HepG2 (cell line): Measurements from ENCODE around the gene WDR37. TPM values are rescaled to one million over a fixed set of nuclear protein-coding genes. Genes with fewer than 3 reads are reported as not detected.
A peak's percentile ranks its signal among the peaks of the same experiment; 100 is the strongest.

Source experiments
- ATAC-seq: fragments of 200-7000 bp; cut with Tn5 transposase; 3 replicates; pipeline ENCODE4 v1.9.1; 2020; ENCODE audit warnings: mild to moderate bottlenecking, moderate library complexity
- BruUV-seq: library from RNA; stranded (reverse); fragments of 400-500 nt; replicated peaks from 2 replicates; lab custom pipeline; 2021; lab: Mats Ljungman, UMichigan
- CTCF ChIA-PET: fragments of 300-600 bp; formaldehyde crosslinking; extraction: SDS; loops from one replicate; lab custom pipeline; 2021; ENCODE audit warnings: low total read pairs, inconsistent platforms, low intra/inter-chr PET ratio; lab: Yijun Ruan, JAX
- POLR2A ChIA-PET: fragments of 350-600 bp; sonication (Branson Sonifier 250); formaldehyde crosslinking; loops from one replicate; lab custom pipeline; 2020; ENCODE audit warnings: antibody characterized with exemption, inconsistent platforms; lab: Yijun Ruan, JAX
- DNase-seq: peaks from one replicate; pipeline ENCODE4 v3.0.0-alpha.2; 2015; ENCODE audit warnings: low spot score
- FAIRE-seq: peaks from 3 replicates; lab custom pipeline; 2011; peaks lifted over from hg19 to GRCh38; lab: Jason Lieb, UNC
- H2AFZ ChIP-seq: one replicate; pipeline ENCODE4 v1.6.1; 2011; ENCODE audit warnings: low read length, inconsistent platforms
- H3K27ac ChIP-seq: fragments of 300-600 bp; 3 replicates; pipeline ENCODE4 v1.8.0; 2011; ENCODE audit warnings: mixed run types, mild to moderate bottlenecking, mixed read lengths, low read length, inconsistent platforms; ENCODE audit not compliant: insufficient read depth; ENCODE audit errors: extremely low read length
- H3K27me3 ChIP-seq, 2 experiments: fragments of 200-600 bp in 1 of 2; 2 replicates in 1 of 2; 3 replicates in 1 of 2; pipeline versions ENCODE4 v1.6.0 to v1.8.0; 2011; ENCODE audit warnings: low read length in 2 of 2, mild to moderate bottlenecking in 2 of 2, moderate library complexity in 2 of 2, inconsistent platforms in 1 of 2; ENCODE audit not compliant: insufficient read depth in 2 of 2, control insufficient read depth in 1 of 2
- H3K36me3 ChIP-seq, 2 experiments: fragments of 200-600 bp in 1 of 2; replicated peaks in 1 of 2; 2 replicates in 1 of 2; 3 replicates in 1 of 2; pipeline versions ENCODE4 v1.5.1 to v1.8.0; 2011; ENCODE audit warnings: low read length in 2 of 2, inconsistent platforms in 1 of 2; ENCODE audit not compliant: insufficient read depth in 2 of 2, control insufficient read depth in 1 of 2
- H3K4me1 ChIP-seq: 2 replicates; pipeline ENCODE4 v1.5.1; 2012; ENCODE audit warnings: low read length, inconsistent platforms; ENCODE audit not compliant: insufficient read depth
- H3K4me2 ChIP-seq: 2 replicates; pipeline ENCODE4 v1.6.0; 2011; ENCODE audit warnings: low read depth, low read length, inconsistent platforms
- H3K4me3 ChIP-seq, 3 experiments: fragments of 200-600 bp in 1 of 3; sonication (generic), shearing (Covaris generic) in 1 of 3; replicated peaks in 1 of 3; 2 replicates each; pipeline ENCODE4 v1.5.1; 2011 to 2016; ENCODE audit warnings: low read length in 3 of 3, inconsistent platforms in 2 of 3, low read depth in 2 of 3, mild to moderate bottlenecking in 2 of 3, control low read depth in 1 of 3, mixed read lengths in 1 of 3; ENCODE audit not compliant: insufficient read depth in 1 of 3
- H3K79me2 ChIP-seq: one replicate; pipeline ENCODE4 v1.6.1; 2011; ENCODE audit warnings: low read length, inconsistent platforms; ENCODE audit not compliant: insufficient read depth
- H3K9ac ChIP-seq: 2 replicates; pipeline ENCODE4 v1.6.0; 2011; ENCODE audit warnings: mild to moderate bottlenecking, low read depth, low read length, inconsistent platforms; ENCODE audit not compliant: insufficient read depth
- H3K9me3 ChIP-seq: 2 replicates; pipeline ENCODE4 v1.5.1; 2012; ENCODE audit warnings: mild to moderate bottlenecking, low read length
- H4K20me1 ChIP-seq: 2 replicates; pipeline ENCODE4 v1.6.0; 2011; ENCODE audit warnings: inconsistent platforms, mild to moderate bottlenecking, low read length, moderate library complexity; ENCODE audit not compliant: insufficient read depth
- AGO2 ChIP-seq: fragments of 200-400 bp; formaldehyde crosslinking; optimal IDR thresholded peaks from 2 replicates; pipeline ENCODE3; 2017; ENCODE audit warnings: mild to moderate bottlenecking, low read depth, low read length, moderate library complexity
- BHLHE40 ChIP-seq: IDR thresholded peaks from 2 replicates; pipeline ENCODE4 v1.6.1; 2011; ENCODE audit warnings: low read length, improper control_type of control experiment
- HNF4G ChIP-seq, 2 experiments: sonication (generic) in 1 of 2; formaldehyde crosslinking in 1 of 2; IDR thresholded peaks; 2 replicates each; pipeline versions ENCODE4 v1.4.0 to v1.6.1; 2011 to 2020; ENCODE audit warnings: borderline replicate concordance in 2 of 2, low read depth in 2 of 2, mild to moderate bottlenecking in 2 of 2, low read length in 1 of 2, missing genetic modification reagents in 1 of 2, moderate library complexity in 1 of 2
- HNRNPK ChIP-seq: fragments of 200-400 bp; formaldehyde crosslinking; IDR thresholded peaks from 2 replicates; pipeline ENCODE4 v1.6.1; 2018; ENCODE audit warnings: low read length, low read depth, moderate library complexity, mild to moderate bottlenecking; ENCODE audit not compliant: poor library complexity, severe bottlenecking
- MXD4 ChIP-seq: IDR thresholded peaks from 2 replicates; pipeline ENCODE4 v1.6.1; 2016; ENCODE audit warnings: mild to moderate bottlenecking, missing biosample characterization, missing genetic modification reagents
- NR3C1 ChIP-seq: sonication (generic); formaldehyde crosslinking; IDR thresholded peaks from 2 replicates; pipeline ENCODE4 v1.4.0; 2020; ENCODE audit warnings: missing genetic modification reagents
- RARA ChIP-seq: IDR thresholded peaks from 2 replicates; pipeline ENCODE4 v1.6.1; 2016; ENCODE audit warnings: missing genetic modification reagents, missing compliant biosample characterization
- RBM22 ChIP-seq: fragments of 200-400 bp; formaldehyde crosslinking; optimal IDR thresholded peaks from 2 replicates; pipeline ENCODE3; 2017; ENCODE audit warnings: mild to moderate bottlenecking, low read length, moderate library complexity
- SAP130 ChIP-seq: IDR thresholded peaks from 2 replicates; pipeline ENCODE4 v1.6.1; 2016; ENCODE audit warnings: low read depth
- SMAD1 ChIP-seq: sonication (generic); formaldehyde crosslinking; IDR thresholded peaks from 2 replicates; pipeline ENCODE4 v1.4.0; 2020; ENCODE audit warnings: missing genetic modification reagents, low read depth, mild to moderate bottlenecking, borderline replicate concordance
- TEAD3 ChIP-seq: optimal IDR thresholded peaks from 2 replicates; pipeline ENCODE3; 2016; ENCODE audit warnings: borderline replicate concordance
- ZNF678 ChIP-seq: sonication (generic); formaldehyde crosslinking; IDR thresholded peaks from 2 replicates; pipeline ENCODE4 v1.4.0; 2020; ENCODE audit warnings: mild to moderate bottlenecking, missing genetic modification reagents
- WGBS: methylation state at CpG from one replicate; pipeline ENCODE4 v1.1.6; 2017; ENCODE audit warnings: low lambda C conversion rate; 5-methylcytosine and 5-hydroxymethylcytosine counted together
- in situ Hi-C: cut with HindIII; loops from 2 replicates; pipeline ENCODE4 v1.10.0; 2017; ENCODE audit warnings: low pct_unique_long_range_greater_than_20kb; ENCODE audit not compliant: extremely low pct_ligation_motif_present
- intact Hi-C: fragments of 100-400 bp; cut with micrococcal nuclease; formaldehyde crosslinking; loops from one replicate; pipeline ENCODE4 v1.10.0; 2022; ENCODE audit not compliant: unreplicated experiment
- polyA plus RNA-seq, 8 experiments: library from polyadenylated mRNA; depleted of rRNA in 3 of 8; stranded (reverse) in 7 of 8; unstranded in 1 of 8; fragments of >200 nt; fragmentation: Illumina TruSeq in 4 of 8; extraction: Trizol in 4 of 8; gene quantifications; 2 replicates each; pipeline versions ENCODE4 v1.2.1 to v1.2.3, GENCODE V29; 2011 to 2016; ENCODE audit warnings: low read depth in 4 of 8, missing spikeins in 1 of 8, mixed read lengths in 1 of 8; ENCODE audit not compliant: insufficient read depth in 1 of 8
- total RNA-seq, 5 experiments: library from RNA; depleted of rRNA; stranded (reverse); fragments of >200 nt; fragmentation: Illumina TruSeq; extraction: Trizol; gene quantifications; 2 replicates each; pipeline ENCODE4 v1.2.3, GENCODE V29; 2016; ENCODE audit warnings: low read depth in 1 of 5
- TF ChIP-seq, protein P1 (sequence below): sonication (generic); formaldehyde crosslinking; IDR thresholded peaks from 2 replicates; pipeline ENCODE4 v1.8.0; 2022; ENCODE audit warnings: low read depth, missing genetic modification reagents
- TF ChIP-seq, protein P2 (sequence below), 2 experiments: sonication (generic) in 1 of 2; formaldehyde crosslinking in 1 of 2; IDR thresholded peaks; 2 replicates each; pipeline versions ENCODE4 v1.5.1 to v1.6.1; 2011 to 2020; ENCODE audit warnings: borderline replicate concordance in 1 of 2, low read depth in 1 of 2, low read length in 1 of 2, mild to moderate bottlenecking in 1 of 2, missing genetic modification reagents in 1 of 2, moderate library complexity in 1 of 2

The WDR37 gene
- total and polyA plus RNA-seq, 2 of the 13 experiments (the other 11 are each of a cell fraction or from before 2014, with no cell fraction given): 5.9 to 7.5 TPM

DNA sequence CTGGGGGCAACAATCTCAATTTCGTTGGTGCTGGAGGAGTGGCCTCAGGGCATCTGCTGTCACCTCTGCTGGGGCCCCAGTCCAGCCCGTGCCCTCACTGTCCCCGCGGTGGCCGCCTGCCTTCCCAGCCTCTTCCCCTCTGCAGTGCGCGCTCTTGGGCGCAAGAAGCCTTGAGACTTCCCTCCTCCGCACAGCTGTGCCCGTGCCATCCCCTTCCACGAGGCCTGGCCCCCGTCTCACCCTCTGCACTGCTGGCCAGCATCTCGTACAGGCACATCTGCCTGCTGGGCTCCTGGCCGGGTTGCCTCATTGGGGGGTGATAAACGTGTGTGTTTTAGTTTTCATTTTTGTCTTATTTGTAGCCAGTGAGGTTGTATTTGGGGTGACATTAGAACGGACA is 44.5 kb upstream of the WDR37 start:
- no peak overlapping the region for H3K4me2 ChIP-seq
- ATAC-seq (no peak; the same call in 2 of the 3 replicates), FAIRE-seq (no peak), DNase-seq (no peak)
- WGBS: 99% methylated on average over 16 of the region's 16 CpGs
- in situ Hi-C loops: no loop called here
- H3K79me2 ChIP-seq: no peaks in the 10 kb centered on the region
- no peak overlapping the region for H3K9ac ChIP-seq
- no peaks in the 10 kb centered on the region for H3K4me1 ChIP-seq
- H4K20me1 ChIP-seq: no peaks in the 10 kb centered on the region; the same call in 1 of the 2 replicates
- H3K9me3 ChIP-seq: no peaks in the 10 kb centered on the region
- ChIA-PET POLR2A (no interaction called here), CTCF (no interaction called here)
- no TSS peak for BruUV-seq
- H3K27ac ChIP-seq: no peak overlapping the region
- TF ChIP-seq MXD4 (CRISPR knock-in tag) (no peak), TEAD3 (CRISPR knock-in tag) (no peak), AGO2 (peak; percentile 47), BHLHE40 (no peak), SMAD1 (CRISPR knock-in tag) (no peak)
- TF ChIP-seq, protein P1, sequence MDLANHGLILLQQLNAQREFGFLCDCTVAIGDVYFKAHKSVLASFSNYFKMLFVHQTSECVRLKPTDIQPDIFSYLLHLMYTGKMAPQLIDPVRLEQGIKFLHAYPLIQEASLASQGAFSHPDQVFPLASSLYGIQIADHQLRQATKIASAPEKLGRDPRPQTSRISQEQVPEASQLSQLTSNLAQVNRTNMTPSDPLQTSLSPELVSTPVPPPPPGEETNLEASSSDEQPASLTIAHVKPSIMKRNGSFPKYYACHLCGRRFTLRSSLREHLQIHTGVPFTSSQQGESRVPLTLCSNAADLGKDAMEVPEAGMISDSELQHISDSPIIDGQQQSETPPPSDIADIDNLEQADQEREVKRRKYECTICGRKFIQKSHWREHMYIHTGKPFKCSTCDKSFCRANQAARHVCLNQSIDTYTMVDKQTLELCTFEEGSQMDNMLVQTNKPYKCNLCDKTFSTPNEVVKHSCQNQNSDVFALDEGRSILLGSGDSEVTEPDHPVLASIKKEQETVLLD (CRISPR knock-in tag): no peak
- H3K4me3 ChIP-seq: no peak overlapping the region
- no peaks in the 10 kb centered on the region for H3K27me3 ChIP-seq
- H2AFZ ChIP-seq: no peak overlapping the region
- intact Hi-C loops: no loop called here
- peaks cover 42 to 88% of the 10 kb centered on the region in 2 experiments for H3K36me3 ChIP-seq

DNA sequence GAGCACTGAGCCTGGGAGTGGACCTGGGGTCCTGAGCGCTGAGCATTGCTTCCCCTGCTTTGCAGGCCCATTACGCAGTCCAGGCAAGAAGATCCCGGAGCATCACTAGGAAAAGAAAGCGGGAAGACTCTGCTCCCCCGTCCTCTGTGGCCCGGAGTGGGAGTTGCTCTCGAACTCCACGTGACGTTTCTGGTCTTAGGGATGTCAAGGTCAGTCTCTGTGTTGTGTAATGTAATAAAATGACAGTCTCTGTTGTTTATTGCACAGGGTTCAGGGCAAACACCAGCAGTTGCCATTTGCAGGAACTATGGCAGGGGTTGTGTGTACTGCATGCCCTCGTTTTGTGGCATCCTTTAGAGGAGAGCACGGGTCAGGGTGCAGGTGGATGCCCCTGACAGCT is 40.5 kb upstream of the WDR37 start:
- no peaks in the 10 kb centered on the region for H3K4me1 ChIP-seq
- 87% methylated on average over 8 of the region's 11 CpGs for WGBS
- CTCF ChIA-PET: no interaction called here
- no peak overlapping the region for H3K4me2 ChIP-seq
- DNase-seq: peak; percentile 18
- H2AFZ ChIP-seq: no peak overlapping the region
- H3K4me3 ChIP-seq: no peak overlapping the region
- no peaks in the 10 kb centered on the region for H3K27me3 ChIP-seq
- no peaks in the 10 kb centered on the region; the same call in 1 of the 2 replicates for H4K20me1 ChIP-seq
- no peak overlapping the region for H3K27ac ChIP-seq
- POLR2A ChIA-PET: no interaction called here
- no TSS peak for BruUV-seq
- intact Hi-C loops (no loop called here), in situ Hi-C loops (no loop called here)
- H3K9me3 ChIP-seq: no peaks in the 10 kb centered on the region
- FAIRE-seq: no peak
- H3K36me3 ChIP-seq: peaks cover 37 to 70% of the 10 kb centered on the region in 2 experiments
- no peaks in the 10 kb centered on the region for H3K79me2 ChIP-seq
- ATAC-seq: peak; percentile 50
- no peak overlapping the region for H3K9ac ChIP-seq
- no peak for TF ChIP-seq HNF4G (IDR thresholded peaks at IDR 0.05; ENCODE audit: borderline replicate concordance, low read depth, low read length)
- no peak for TF ChIP-seq HNF4G (CRISPR knock-in tag; IDR thresholded peaks at IDR 0.05; ENCODE audit: borderline replicate concordance, low read depth)
- TF ChIP-seq ZNF678 (CRISPR knock-in tag): no peak
- TF ChIP-seq RBM22: peak; percentile 24
- no peak for TF ChIP-seq HNRNPK
- peak; percentile 24; the same call in 1 of the 2 replicates for TF ChIP-seq SAP130
- TF ChIP-seq, protein P2, sequence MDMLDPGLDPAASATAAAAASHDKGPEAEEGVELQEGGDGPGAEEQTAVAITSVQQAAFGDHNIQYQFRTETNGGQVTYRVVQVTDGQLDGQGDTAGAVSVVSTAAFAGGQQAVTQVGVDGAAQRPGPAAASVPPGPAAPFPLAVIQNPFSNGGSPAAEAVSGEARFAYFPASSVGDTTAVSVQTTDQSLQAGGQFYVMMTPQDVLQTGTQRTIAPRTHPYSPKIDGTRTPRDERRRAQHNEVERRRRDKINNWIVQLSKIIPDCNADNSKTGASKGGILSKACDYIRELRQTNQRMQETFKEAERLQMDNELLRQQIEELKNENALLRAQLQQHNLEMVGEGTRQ (IDR thresholded peaks at IDR 0.05; ENCODE audit: low read depth, low read length): 0 out of 2 replicates have a peak, but pooled peaks have one; percentile 8
- TF ChIP-seq, protein P2 (CRISPR knock-in tag; IDR thresholded peaks at IDR 0.05; ENCODE audit: borderline replicate concordance): no peak
- TF ChIP-seq RARA (CRISPR knock-in tag): peak; percentile 56
- no peak for TF ChIP-seq NR3C1 (CRISPR knock-in tag)
